ENCODE data around the gene TMEM202.
"Not testable (repeated sequence)": the region's sequence is repeated elsewhere in the genome, so short reads cannot be mapped to it uniquely, and the experiment has no call there.

Gene TMEM202

GRCh38 chr15:72377331-72377730, 20.8 kb upstream of the TMEM202 start:
- H3K4me3 ChIP-seq (ENCODE audit: low read depth, low read length), result no peak overlapping the region
- TF ChIP-seq, protein P1, sequence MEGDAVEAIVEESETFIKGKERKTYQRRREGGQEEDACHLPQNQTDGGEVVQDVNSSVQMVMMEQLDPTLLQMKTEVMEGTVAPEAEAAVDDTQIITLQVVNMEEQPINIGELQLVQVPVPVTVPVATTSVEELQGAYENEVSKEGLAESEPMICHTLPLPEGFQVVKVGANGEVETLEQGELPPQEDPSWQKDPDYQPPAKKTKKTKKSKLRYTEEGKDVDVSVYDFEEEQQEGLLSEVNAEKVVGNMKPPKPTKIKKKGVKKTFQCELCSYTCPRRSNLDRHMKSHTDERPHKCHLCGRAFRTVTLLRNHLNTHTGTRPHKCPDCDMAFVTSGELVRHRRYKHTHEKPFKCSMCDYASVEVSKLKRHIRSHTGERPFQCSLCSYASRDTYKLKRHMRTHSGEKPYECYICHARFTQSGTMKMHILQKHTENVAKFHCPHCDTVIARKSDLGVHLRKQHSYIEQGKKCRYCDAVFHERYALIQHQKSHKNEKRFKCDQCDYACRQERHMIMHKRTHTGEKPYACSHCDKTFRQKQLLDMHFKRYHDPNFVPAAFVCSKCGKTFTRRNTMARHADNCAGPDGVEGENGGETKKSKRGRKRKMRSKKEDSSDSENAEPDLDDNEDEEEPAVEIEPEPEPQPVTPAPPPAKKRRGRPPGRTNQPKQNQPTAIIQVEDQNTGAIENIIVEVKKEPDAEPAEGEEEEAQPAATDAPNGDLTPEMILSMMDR (IDR thresholded peaks at IDR 0.05; ENCODE audit: insufficient read depth, low read depth, low read length, missing control alignments), result no peak
- no peak for DNase-seq (ENCODE audit: low read depth)

GRCh38 chr15:72379106-72379505, 19.0 kb upstream of the TMEM202 start:
- not testable (repeated sequence) for DNase-seq (ENCODE audit: low read depth); H3K4me3 ChIP-seq (ENCODE audit: low read depth, low read length)

DNA sequence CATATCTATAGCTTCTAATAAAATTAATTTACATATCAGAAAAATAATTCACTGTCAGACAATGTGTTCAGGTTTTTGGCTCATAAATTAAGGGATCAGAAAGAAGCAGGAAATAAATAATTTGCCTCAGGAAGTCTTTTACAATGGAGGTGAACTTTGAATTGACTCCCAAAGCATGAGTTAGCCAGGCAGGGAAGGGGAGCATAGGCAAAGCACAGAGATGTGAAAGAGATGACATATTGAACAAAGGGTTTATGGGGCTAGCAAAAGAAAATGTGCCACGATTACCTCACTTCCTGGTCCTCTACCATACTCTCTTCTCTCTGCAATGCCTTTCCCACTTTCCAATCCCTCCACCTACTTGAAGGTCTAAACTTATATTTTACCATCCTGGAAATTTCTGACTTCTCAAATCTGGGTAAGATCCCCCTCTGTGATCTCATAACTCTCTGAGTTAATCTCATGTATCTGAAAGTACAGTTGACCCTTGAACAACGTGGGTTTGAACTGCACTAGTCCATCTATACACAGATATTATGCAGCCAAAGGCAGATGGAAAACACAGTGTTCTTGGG, 18.2 kb upstream of the TMEM202 start:
- H3K4me3 ChIP-seq (ENCODE audit: low read depth, low read length), result no peak overlapping the region
- TF ChIP-seq, protein P1 (IDR thresholded peaks at IDR 0.05; ENCODE audit: insufficient read depth, low read depth, low read length, missing control alignments), result no peak
- DNase-seq (ENCODE audit: low read depth), result no peak

DNA sequence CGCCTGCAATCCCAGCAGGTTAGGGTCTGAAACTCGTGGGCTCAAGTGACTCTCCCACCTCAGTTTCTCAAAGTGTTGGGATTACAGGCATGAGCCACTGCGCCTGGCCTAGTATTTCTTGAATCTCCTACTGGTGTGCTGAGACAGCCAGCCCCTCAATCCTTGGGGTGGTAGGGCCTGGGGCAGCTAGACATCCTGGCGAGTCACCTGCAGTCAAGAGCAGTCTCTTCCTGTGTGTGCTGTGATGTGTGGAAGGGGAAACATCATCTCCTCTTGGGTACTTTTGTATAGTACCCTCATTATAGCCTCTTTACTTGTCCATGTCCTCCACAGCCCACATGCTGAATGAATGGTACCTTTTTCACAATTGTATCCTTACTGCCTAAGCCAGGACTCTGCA, 17.4 kb upstream of the TMEM202 start:
- no peak for DNase-seq (ENCODE audit: low read depth)
- no peak overlapping the region for H3K4me3 ChIP-seq (ENCODE audit: low read depth, low read length)
- TF ChIP-seq, protein P1 (IDR thresholded peaks at IDR 0.05; ENCODE audit: insufficient read depth, low read depth, low read length, missing control alignments), result no peak

GRCh38 chr15:72382146-72382545, 16.0 kb upstream of the TMEM202 start:
- DNase-seq (ENCODE audit: low read depth), result peak; percentile 29
- TF ChIP-seq, protein P1 (IDR thresholded peaks at IDR 0.05; ENCODE audit: insufficient read depth, low read depth, low read length, missing control alignments), result peak; percentile 23

GRCh38 chr15:72387741-72388140, 10.4 kb upstream of the TMEM202 start:
- no peak for DNase-seq (ENCODE audit: low read depth)
- TF ChIP-seq, protein P1 (IDR thresholded peaks at IDR 0.05; ENCODE audit: insufficient read depth, low read depth, low read length, missing control alignments), result no peak
- H3K4me3 ChIP-seq (ENCODE audit: low read depth, low read length), result no peak overlapping the region

More at GRCh38 chr15:72382146-72382545, 16.0 kb upstream of the TMEM202 start:
- no peak overlapping the region for H3K4me3 ChIP-seq (ENCODE audit: low read depth, low read length)

DNA sequence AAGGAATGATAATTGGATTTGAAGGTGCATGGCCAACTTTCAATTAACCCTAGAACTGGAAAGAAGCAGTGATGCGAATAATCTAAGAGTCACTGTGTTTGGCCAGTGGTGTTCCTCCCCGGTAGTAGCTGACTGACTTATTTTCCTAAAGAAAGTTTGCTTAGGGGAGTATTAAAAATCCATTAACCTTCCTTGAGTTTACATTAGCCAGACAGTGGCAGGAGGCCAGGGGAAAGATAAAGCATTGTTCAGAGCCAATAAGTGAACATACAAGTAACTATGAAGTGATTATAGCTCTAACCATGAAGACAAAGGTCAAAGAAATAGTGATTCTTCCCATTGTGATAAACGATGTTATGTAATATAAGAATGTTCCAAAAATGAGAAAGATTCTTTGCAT, 8.9 kb upstream of the TMEM202 start:
- no peak for DNase-seq (ENCODE audit: low read depth)
- TF ChIP-seq, protein P1 (IDR thresholded peaks at IDR 0.05; ENCODE audit: insufficient read depth, low read depth, low read length, missing control alignments), result no peak
- no peak overlapping the region for H3K4me3 ChIP-seq (ENCODE audit: low read depth, low read length)

DNA sequence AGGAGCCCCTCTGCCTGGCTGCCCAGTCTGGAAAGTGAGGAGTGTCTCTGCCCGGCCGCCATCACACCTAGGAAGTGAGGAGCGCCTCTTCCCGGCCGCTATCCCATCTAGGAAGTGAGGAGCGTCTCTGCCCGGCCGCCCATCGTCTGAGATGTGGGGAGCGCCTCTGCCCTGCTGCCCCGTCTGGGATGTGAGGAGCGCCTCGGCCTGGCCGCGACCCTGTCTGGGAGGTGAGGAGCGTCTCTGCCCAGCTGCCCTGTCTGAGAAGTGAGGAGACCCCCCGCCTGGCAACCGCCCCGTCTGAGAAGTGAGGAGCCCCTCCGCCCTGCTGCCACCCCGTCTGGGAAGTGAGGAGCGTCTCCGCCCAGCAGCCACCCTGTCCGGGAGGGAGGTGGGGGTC, 1.8 kb upstream of the TMEM202 start:
- H3K4me3 ChIP-seq (ENCODE audit: low read depth, low read length); DNase-seq (ENCODE audit: low read depth): not testable (repeated sequence)
